Measurements from ENCODE around the gene NOS1AP.

Gene NOS1AP

GRCh38 chr1:162186026-162186374 lies 116.5 kb downstream of the NOS1AP start:
- H3K27ac Mint-ChIP-seq: no peak overlapping the region
- no peaks in the 10 kb centered on the region for H3K9me3 Mint-ChIP-seq
- no peaks in the 10 kb centered on the region for H3K36me3 Mint-ChIP-seq (ENCODE audit: low read depth)
- H3K4me1 Mint-ChIP-seq (ENCODE audit: low read depth): no peaks in the 10 kb centered on the region
- H3K27me3 Mint-ChIP-seq (ENCODE audit: low read depth): no peaks in the 10 kb centered on the region
- no peak overlapping the region for H3K4me3 Mint-ChIP-seq

DNA sequence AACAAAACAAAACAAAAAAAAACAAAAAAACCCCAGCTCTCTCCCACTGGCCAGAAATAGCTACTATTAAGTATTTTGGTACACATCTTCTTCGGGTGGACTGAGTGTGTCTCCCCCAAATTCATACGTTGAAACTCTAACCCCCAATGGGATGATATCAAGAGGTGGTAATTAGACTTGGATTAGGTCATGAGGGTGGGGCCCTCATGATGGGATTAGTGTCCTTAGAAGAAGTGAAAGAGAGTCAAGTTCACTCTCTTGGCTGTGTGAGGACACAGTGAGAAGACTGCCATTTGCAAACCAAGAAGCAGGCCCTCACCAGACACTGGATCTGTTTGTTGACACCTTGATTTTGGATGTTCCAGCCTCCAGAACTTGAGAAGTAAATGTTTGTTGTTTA lies 116.9 kb downstream of the NOS1AP start:
- H3K4me3 Mint-ChIP-seq: no peak overlapping the region
- H3K9me3 Mint-ChIP-seq: no peaks in the 10 kb centered on the region
- H3K4me1 Mint-ChIP-seq (ENCODE audit: low read depth): no peaks in the 10 kb centered on the region
- no peaks in the 10 kb centered on the region for H3K36me3 Mint-ChIP-seq (ENCODE audit: low read depth)
- H3K27me3 Mint-ChIP-seq (ENCODE audit: low read depth): no peaks in the 10 kb centered on the region
- H3K27ac Mint-ChIP-seq: no peak overlapping the region

- no peaks in the 10 kb centered on the region for H3K4me1 Mint-ChIP-seq (ENCODE audit: low read depth)
- H3K27ac Mint-ChIP-seq: no peak overlapping the region
- H3K9me3 Mint-ChIP-seq: no peaks in the 10 kb centered on the region
- no peaks in the 10 kb centered on the region for H3K36me3 Mint-ChIP-seq (ENCODE audit: low read depth)
- H3K4me3 Mint-ChIP-seq: no peak overlapping the region
- H3K27me3 Mint-ChIP-seq (ENCODE audit: low read depth): no peaks in the 10 kb centered on the region
Observed at GRCh38 chr1:162187687-162188276, 118.3 kb downstream of the NOS1AP start.

- Mint-ChIP-seq H3K36me3 (ENCODE audit: low read depth) (no peaks in the 10 kb centered on the region), H3K27ac (no peak overlapping the region), H3K9me3 (no peaks in the 10 kb centered on the region), H3K27me3 (ENCODE audit: low read depth) (no peaks in the 10 kb centered on the region), H3K4me1 (ENCODE audit: low read depth) (no peaks in the 10 kb centered on the region), H3K4me3 (no peak overlapping the region)
Observed at GRCh38 chr1:162189345-162189744, 119.9 kb downstream of the NOS1AP start.

- H3K27ac Mint-ChIP-seq: no peak overlapping the region
- no peak overlapping the region for H3K4me3 Mint-ChIP-seq
- H3K36me3 Mint-ChIP-seq (ENCODE audit: low read depth): no peaks in the 10 kb centered on the region
- peaks cover 5% of the 10 kb centered on the region for H3K27me3 Mint-ChIP-seq (ENCODE audit: low read depth)
- H3K9me3 Mint-ChIP-seq: no peaks in the 10 kb centered on the region
- H3K4me1 Mint-ChIP-seq (ENCODE audit: low read depth): no peaks in the 10 kb centered on the region
Observed at GRCh38 chr1:162191396-162192305, 122.2 kb downstream of the NOS1AP start.

DNA sequence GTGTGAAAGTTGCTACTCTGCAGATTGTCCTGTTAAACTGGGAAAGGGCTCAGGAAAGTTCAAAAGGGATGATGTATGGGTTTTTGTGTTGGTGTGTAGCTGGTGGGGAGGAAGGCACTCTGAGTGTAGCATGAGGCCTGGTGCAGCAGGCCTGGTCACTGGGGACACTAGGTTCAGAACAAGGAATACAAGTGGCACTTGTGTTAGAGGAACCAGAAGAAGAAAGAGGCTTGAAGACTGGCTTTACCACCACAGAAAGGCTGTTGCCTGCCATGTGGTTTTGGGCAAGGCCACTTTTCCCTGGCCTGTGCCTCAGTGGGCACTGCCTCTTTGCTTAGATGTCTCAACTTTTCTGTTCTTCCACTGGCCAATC lies 122.8 kb downstream of the NOS1AP start:
- Mint-ChIP-seq H3K27me3 (ENCODE audit: low read depth) (peaks cover 5% of the 10 kb centered on the region), H3K27ac (no peak overlapping the region), H3K9me3 (no peaks in the 10 kb centered on the region), H3K4me1 (ENCODE audit: low read depth) (no peaks in the 10 kb centered on the region), H3K36me3 (ENCODE audit: low read depth) (no peaks in the 10 kb centered on the region), H3K4me3 (no peak overlapping the region)

DNA sequence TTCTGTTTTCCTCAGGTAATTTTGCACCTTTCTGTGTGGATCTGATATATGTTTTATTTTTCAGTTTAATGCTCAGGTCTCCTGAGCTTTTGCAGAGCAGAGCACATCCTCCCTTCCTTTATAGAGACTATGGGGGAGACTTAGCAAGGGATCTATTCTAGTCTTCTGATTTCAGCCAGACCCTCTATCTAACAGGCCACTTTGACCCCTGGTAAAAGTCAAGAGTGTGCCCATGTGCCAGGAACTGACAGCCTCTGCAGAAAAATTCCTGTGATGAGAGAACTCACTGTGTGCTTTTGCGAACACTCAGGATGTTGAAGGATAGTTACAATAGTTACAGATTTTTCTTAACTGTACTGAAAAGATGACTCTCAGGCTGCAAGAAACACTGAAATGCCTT lies 123.3 kb downstream of the NOS1AP start:
- H3K27me3 Mint-ChIP-seq (ENCODE audit: low read depth): peaks cover 5% of the 10 kb centered on the region
- no peak overlapping the region for H3K4me3 Mint-ChIP-seq
- no peak overlapping the region for H3K27ac Mint-ChIP-seq
- no peaks in the 10 kb centered on the region for H3K4me1 Mint-ChIP-seq (ENCODE audit: low read depth)
- H3K9me3 Mint-ChIP-seq: no peaks in the 10 kb centered on the region
- H3K36me3 Mint-ChIP-seq (ENCODE audit: low read depth): no peaks in the 10 kb centered on the region

DNA sequence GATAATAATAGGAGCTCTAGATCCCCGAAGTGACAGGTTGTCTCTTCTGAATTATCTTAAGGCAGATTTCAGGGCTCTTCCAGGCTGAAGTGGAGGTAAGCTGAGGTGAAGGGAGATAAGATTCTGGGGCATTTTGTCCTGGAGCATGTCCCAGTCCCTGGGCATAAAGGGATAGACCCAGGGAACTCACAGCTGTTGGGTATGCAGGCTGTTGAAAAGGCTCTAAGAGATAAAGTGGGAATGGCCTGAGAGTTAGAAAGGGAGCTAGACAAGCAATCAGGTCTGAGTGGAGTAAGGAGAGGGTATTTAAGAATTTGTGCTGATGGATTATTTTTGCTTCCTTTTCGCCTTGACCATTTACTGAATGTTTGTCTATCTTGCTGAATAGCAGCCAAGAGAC lies 123.7 kb downstream of the NOS1AP start:
- Mint-ChIP-seq H3K27me3 (ENCODE audit: low read depth) (peaks cover 5% of the 10 kb centered on the region), H3K4me1 (ENCODE audit: low read depth) (no peaks in the 10 kb centered on the region), H3K36me3 (ENCODE audit: low read depth) (no peaks in the 10 kb centered on the region), H3K27ac (no peak overlapping the region), H3K4me3 (no peak overlapping the region), H3K9me3 (no peaks in the 10 kb centered on the region)

- H3K4me1 Mint-ChIP-seq (ENCODE audit: low read depth): no peaks in the 10 kb centered on the region
- peaks cover 5% of the 10 kb centered on the region for H3K27me3 Mint-ChIP-seq (ENCODE audit: low read depth)
- H3K27ac Mint-ChIP-seq: no peak overlapping the region
- no peaks in the 10 kb centered on the region for H3K36me3 Mint-ChIP-seq (ENCODE audit: low read depth)
- no peaks in the 10 kb centered on the region for H3K9me3 Mint-ChIP-seq
- no peak overlapping the region for H3K4me3 Mint-ChIP-seq
Observed at GRCh38 chr1:162193815-162194214, 124.3 kb downstream of the NOS1AP start.

GRCh38 chr1:162195567-162195966 lies 126.1 kb downstream of the NOS1AP start:
- no peak overlapping the region for H3K27ac Mint-ChIP-seq
- H3K36me3 Mint-ChIP-seq (ENCODE audit: low read depth): no peaks in the 10 kb centered on the region
- H3K4me1 Mint-ChIP-seq (ENCODE audit: low read depth): no peaks in the 10 kb centered on the region
- H3K4me3 Mint-ChIP-seq: no peak overlapping the region
- H3K9me3 Mint-ChIP-seq: no peaks in the 10 kb centered on the region
- peaks cover 5% of the 10 kb centered on the region for H3K27me3 Mint-ChIP-seq (ENCODE audit: low read depth)

- H3K9me3 Mint-ChIP-seq: no peaks in the 10 kb centered on the region
- H3K27me3 Mint-ChIP-seq (ENCODE audit: low read depth): peaks cover 8% of the 10 kb centered on the region
- H3K27ac Mint-ChIP-seq: no peak overlapping the region
- no peak overlapping the region for H3K4me3 Mint-ChIP-seq
- no peaks in the 10 kb centered on the region for H3K36me3 Mint-ChIP-seq (ENCODE audit: low read depth)
- no peaks in the 10 kb centered on the region for H3K4me1 Mint-ChIP-seq (ENCODE audit: low read depth)
Observed at GRCh38 chr1:162196387-162196786, 126.9 kb downstream of the NOS1AP start.

- peaks cover 12% of the 10 kb centered on the region for H3K27me3 Mint-ChIP-seq (ENCODE audit: low read depth)
- H3K4me3 Mint-ChIP-seq: no peak overlapping the region
- no peak overlapping the region for H3K27ac Mint-ChIP-seq
- H3K36me3 Mint-ChIP-seq (ENCODE audit: low read depth): no peaks in the 10 kb centered on the region
- no peaks in the 10 kb centered on the region for H3K4me1 Mint-ChIP-seq (ENCODE audit: low read depth)
- no peaks in the 10 kb centered on the region for H3K9me3 Mint-ChIP-seq
Observed at GRCh38 chr1:162197041-162197531, 127.6 kb downstream of the NOS1AP start.

GRCh38 chr1:162197615-162198421 lies 128.3 kb downstream of the NOS1AP start:
- no peak overlapping the region for H3K27ac Mint-ChIP-seq
- no peaks in the 10 kb centered on the region for H3K9me3 Mint-ChIP-seq
- H3K36me3 Mint-ChIP-seq (ENCODE audit: low read depth): no peaks in the 10 kb centered on the region
- H3K27me3 Mint-ChIP-seq (ENCODE audit: low read depth): peaks cover 15% of the 10 kb centered on the region
- H3K4me1 Mint-ChIP-seq (ENCODE audit: low read depth): no peaks in the 10 kb centered on the region
- H3K4me3 Mint-ChIP-seq: no peak overlapping the region

DNA sequence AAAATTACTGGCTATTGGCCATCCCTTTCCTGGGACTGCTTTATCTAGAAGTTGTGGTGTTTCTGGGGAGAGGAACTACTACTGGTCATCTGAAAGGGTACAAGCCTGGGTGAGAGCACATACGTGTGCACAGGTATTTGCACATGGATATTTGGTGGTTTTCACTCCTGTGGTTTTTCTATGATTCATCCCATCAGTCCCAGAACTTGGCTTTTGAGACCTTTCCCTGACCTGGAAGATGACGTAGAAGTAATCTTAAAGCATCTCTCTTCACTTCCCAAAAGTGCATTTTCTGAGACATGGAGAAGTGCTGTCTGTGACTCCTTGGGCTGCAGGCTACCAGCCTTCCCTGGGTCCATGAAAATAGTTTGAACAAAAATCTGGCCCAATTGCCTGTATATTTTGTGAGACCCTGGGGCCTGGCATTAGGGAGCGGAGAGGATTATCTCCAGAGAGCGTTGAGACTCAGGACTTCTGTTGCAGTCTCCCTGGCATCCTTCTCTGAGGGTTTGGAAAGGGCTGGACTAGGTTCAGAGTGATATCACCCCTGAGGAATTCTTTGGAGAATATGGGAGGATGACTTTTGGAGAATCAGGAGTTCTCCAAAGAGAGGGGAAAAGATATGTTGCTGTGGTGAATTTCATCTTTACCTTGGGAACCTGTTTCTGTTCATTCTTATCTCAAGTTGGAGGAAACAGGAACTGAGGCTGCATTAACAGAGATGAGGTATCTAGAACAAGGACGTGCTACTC lies 130.8 kb downstream of the NOS1AP start:
- H3K27me3 Mint-ChIP-seq (ENCODE audit: low read depth): peaks cover 18% of the 10 kb centered on the region
- no peaks in the 10 kb centered on the region for H3K36me3 Mint-ChIP-seq (ENCODE audit: low read depth)
- no peak overlapping the region for H3K4me3 Mint-ChIP-seq
- H3K4me1 Mint-ChIP-seq (ENCODE audit: low read depth): no peaks in the 10 kb centered on the region
- no peak overlapping the region for H3K27ac Mint-ChIP-seq
- H3K9me3 Mint-ChIP-seq: no peaks in the 10 kb centered on the region
